GM18526 (cell line): Measurements from ENCODE around the gene AP5S1.
A peak's percentile ranks its signal among the peaks of the same experiment; 100 is the strongest.

Experiments used
- POLR2A ChIP-seq: IDR thresholded peaks from 3 replicates; pipeline ENCODE4 v1.6.1; 2011; ENCODE audit not compliant: insufficient read length; ENCODE audit errors: extremely low read depth

The AP5S1 gene

GRCh38 chr20:3801846-3802245 is 18.5 kb upstream of the AP5S1 start:
- no peak for TF ChIP-seq POLR2A

- no peak for TF ChIP-seq POLR2A
These were observed 17.7 kb upstream of the AP5S1 start for GRCh38 chr20:3802524-3803239.

DNA sequence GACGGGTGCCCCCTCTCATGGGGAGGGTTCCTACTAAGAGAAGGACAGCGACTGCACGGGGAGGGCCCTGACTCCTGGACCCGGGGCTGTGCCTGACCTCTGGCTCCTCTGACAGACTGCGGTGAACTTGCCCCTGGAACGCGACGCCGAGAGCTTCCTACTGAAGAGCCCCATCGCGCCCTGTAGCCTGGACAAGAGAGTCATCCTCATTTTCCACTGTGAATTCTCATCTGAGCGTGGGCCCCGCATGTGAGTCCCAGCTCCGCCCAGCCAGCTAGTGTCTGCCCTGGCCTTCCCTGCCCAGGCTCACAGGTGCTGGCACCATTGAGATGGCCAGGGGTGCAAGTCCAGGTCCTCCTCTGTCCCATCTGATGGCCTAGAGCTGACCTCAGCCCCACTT is 17.1 kb upstream of the AP5S1 start:
- TF ChIP-seq POLR2A, result no peak

- TF ChIP-seq POLR2A, result no peak
These were observed 16.5 kb upstream of the AP5S1 start for GRCh38 chr20:3803854-3804253.

DNA sequence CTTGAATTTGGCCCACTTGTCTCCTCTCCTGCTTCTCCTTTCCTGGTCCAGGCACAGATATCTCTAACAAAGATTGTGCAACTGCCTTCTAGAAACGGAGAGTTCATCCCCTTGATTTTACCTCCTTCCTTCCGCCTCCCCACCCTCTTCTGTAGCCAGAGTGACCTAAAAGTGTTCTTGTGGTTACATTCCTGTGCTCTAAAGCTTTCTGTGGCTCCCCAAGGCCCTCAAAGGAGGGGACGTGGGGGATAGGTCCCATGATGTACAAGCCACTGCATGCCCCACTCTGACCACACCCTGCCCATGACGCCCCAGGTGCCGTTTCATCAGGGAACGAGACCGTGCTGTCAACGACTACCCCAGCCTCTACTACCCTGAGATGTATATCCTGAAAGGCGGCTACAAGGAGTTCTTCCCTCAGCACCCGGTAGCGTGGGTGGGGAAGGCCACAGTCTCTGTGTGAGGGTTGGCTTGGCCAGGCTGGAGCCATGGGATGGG is 16.0 kb upstream of the AP5S1 start:
- no peak for TF ChIP-seq POLR2A

DNA sequence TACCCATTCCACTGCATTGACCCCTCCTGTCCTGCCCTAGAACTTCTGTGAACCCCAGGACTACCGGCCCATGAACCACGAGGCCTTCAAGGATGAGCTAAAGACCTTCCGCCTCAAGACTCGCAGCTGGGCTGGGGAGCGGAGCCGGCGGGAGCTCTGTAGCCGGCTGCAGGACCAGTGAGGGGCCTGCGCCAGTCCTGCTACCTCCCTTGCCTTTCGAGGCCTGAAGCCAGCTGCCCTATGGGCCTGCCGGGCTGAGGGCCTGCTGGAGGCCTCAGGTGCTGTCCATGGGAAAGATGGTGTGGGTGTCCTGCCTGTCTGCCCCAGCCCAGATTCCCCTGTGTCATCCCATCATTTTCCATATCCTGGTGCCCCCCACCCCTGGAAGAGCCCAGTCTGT is 15.6 kb upstream of the AP5S1 start:
- TF ChIP-seq POLR2A, result no peak

DNA sequence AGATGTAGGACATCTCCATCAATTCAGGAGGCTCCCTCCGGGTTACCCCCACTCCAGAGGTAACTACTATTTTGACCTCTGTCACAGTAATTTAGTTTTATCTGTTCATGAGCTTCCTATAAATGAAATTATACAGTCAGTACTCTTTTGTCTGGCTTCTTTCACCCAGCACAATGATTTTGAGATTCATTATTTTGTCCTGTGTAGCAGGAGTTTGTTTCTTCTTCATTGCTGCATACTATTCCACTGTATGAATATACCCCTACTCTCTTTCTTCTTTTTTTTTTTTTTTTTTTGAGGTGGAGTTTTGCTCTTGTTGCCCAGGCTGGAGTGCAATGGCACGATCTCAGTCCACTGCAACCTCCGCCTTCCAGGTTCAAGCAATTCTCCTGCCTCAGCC is 11.8 kb upstream of the AP5S1 start:
- no peak for TF ChIP-seq POLR2A

DNA sequence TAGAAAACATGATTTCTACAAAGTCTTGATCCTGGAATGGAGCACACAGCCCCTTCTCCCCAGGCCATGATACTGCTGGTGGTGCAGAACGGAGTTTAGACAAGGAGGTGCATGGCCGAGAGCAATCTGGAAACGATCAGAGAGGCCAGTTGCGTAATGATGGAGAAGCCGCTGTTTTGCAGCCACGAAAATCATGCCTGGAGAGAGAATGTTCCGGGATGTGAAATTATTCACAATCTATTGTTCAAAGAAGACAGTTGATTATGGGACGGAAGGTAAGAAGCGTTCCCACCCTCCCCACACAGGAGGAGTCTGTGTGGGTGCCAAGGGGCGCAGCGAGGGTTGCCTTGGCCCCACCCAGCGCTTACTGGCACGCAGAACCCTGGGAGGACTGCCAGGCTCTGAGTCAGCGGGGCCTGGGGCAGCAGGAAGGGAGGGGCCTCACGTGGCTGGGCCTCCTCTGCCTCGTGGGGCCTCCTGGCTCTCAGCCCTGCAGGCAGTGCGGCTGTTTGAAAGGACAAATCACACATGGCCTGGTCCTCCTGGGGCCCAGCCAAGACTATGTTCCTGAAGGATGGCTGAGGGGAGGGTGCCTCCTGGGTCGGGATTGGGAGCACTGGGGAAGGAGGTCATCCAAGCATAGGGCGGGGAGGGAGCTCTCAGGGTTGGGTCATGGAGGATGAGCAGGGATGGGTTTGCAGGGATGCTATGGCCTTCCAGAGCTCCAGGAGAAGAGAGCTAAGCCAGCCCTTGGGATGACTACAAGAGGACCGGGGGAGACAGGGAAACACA is 8.7 kb upstream of the AP5S1 start:
- TF ChIP-seq POLR2A, result peak; percentile 16

DNA sequence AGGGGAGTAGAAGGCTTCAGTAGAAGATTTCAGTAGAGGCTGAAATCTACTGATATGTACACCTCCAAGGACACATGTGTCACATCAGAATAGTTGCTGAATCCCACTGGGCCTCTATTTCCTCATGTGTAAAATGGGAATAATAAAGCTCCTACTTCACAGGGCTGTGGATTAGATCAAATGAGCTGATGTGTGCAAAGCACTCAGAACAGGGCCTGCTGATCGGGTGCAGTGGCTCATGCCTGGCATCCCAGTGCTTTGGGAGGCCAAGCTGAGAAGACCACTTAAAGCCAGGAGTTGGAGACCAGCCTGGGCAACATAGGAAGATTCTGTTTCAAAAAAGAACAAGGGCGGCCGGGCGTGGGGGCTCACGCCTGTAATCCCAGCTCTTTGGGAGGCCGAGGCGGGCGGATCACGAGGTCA is 8.1 kb upstream of the AP5S1 start:
- no peak for TF ChIP-seq POLR2A

DNA sequence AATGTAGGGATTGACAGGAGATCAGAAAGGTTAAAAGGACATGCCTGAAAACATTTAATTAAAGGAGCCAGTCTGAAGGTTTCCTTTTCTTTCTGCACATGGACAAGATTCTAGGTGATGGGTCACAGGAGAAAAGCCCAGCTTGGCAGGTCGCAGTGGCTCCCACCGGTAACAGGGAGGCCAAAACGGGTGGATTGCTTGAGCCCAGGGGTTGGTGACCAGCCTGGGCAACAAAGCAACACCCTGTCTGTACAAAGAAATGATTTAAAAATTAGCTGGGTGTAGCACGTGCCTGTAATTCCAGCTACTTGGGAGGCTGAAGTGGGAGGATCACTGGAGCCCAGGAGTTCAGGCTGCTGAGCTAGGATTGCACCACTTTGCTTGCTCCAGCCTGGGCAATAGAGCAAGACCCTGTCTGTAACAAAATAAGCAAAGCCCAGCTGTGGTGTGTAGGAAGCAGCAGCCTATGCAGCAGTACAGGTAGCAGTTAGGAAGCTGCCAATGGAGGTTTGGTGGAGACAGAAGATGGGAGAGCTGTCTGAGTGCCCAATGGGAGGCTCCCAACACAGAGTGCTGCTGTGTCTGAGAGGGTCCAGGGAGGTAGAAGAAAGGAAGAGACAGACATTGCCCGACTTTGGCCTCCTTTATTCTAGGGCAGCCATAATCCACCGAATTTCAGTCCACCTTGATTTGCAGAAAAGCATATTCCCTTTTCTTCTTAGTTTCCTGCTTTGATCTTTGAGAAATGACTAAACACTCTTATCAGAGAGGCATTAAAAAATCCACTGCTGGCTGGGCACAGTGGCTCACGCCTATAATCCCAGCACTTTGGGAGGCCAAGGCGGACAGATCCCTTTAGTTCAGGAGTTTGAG is 7.1 kb upstream of the AP5S1 start:
- no peak for TF ChIP-seq POLR2A

- no peak for TF ChIP-seq POLR2A
These were observed 6.3 kb upstream of the AP5S1 start for GRCh38 chr20:3813848-3814581.

DNA sequence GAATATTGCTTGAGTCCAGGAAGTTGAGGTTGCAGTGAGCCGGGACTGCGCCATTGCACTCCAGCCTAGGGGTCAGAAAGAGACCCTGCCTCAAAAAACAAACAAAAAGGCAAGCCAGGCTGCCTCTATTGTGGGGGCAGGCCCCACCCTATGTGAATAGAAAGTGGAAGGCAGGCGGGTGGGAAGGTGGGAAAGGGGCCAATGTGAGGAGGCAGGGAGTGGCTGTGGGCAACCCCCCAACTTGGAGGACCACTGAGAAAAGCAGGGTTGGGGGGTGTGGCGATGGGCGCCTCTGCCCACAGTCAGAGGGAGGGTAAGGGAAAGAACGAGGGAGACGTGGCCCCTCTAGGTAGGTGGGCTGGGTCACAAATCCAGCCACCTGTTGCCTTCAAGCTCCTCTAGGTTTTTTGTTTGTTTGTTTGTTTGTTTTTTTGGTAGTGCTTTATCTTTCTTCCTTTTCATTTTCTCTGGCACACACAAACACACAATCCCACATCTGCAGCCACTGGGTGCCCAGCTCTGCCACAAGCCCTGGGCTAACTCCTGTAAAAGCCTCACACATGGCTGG is 5.3 kb upstream of the AP5S1 start:
- no peak for TF ChIP-seq POLR2A

DNA sequence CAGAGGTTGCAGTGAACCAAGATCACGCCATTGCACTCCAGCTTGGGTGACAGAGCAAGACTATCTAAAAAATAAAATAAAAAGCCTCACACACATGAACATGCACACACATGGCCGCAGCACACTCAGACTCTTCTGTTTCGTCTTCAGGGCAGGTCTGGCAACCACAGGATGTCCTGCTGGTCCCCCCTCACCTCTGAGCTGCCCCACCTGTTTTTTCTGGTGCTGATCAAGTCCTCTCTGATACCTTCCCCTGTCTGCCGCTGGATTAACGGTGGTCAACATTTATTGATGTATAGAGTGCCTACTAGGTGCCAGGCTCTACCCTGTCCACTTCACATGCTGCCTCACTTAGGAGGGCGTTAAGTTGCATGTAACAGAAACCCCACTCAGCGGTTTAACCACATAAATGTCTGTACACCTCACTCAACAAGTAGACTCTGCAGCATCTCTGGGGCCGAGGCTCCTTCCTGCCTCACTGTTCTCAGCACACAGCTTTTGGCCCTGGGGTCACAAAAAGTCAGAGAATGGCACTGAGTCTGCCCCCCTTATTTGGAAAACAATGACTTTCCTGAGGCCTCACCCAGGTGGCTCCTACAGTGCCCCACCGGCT is 4.5 kb upstream of the AP5S1 start:
- no peak for TF ChIP-seq POLR2A
